ENCODE data around the gene THSD1.
"Not testable (repeated sequence)": the region's sequence is repeated elsewhere in the genome, so short reads cannot be mapped to it uniquely, and the experiment has no call there.

The THSD1 gene

DNA sequence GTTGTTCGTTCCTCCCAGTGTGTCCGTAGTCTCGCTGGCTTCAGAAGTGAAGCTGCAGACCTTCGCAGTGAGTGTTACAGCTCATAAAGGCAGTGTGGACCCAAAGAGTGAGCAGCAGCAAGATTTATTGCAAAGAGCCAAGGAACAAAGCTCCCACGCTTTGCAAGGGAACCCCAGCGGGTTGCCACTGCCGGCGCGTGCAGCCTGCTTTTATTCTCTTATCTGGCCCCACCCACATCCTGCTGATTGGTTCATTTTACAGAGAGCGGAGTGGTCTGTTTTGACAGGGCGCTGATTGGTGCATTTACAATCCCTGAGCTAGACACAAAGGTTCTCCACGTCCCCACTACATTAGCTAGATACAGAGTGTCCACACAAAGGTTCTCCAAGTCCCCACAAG, 1.5 kb upstream of the THSD1 start:
- not testable (repeated sequence) for DNase-seq

DNA sequence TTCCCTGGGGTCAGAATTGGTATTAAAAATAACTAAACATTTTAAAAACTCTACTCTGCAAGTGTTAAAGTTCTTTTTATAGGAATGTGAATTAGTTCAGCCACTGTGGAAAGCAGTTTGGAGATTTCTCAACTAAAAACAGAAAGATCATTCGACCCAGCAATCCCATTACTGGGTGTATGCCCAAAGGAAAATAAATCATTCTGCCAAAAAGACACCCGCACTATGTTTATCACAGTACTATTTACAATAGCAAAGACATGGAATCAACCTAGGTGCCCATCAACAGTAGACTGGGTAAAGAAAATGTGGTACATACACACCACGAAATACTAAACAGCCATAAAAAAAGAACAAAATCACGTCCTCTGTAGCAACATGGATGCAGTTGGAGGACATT, 657 bp upstream of the THSD1 start:
- no peak for DNase-seq

DNA sequence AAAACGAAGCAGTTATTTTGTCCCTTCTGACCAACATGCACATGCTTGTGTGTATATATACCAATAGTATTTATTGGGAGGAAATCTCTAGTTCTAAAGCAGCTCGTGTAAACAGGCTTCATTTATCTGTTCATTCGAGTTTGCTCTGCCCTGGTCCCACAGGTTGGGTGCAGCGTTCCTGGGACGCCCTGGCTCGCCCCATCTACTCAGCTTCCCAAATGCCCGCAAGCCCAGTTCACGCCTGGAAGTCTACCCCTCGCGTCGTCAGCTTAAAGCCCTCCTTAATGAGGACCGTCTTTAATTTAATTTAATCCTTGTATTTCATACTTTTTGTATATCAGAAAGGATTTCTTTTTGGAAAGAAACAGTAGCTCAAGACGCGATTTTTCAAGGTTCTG, 604 bp downstream of the THSD1 start:
- no peak for DNase-seq

DNA sequence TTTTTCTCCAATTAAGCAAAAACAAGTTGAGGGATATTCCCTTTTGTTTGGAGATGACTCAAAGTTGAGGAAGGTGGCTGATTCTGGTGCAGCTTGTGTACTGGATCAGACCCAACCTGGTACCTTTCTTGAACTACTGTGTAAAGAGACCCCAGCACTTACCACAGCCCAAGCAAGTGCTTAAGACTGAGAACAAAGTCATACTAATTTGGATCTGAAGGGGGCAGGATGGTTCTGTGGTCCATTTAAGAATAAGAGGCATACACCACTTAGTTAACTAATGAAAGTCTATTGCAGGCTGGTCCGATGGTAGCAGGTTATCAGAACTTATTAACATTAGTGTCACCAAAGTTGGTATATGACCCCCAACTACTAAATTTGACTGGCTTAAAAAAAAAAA, 6.3 kb downstream of the THSD1 start:
- DNase-seq, result peak; percentile 20

DNA sequence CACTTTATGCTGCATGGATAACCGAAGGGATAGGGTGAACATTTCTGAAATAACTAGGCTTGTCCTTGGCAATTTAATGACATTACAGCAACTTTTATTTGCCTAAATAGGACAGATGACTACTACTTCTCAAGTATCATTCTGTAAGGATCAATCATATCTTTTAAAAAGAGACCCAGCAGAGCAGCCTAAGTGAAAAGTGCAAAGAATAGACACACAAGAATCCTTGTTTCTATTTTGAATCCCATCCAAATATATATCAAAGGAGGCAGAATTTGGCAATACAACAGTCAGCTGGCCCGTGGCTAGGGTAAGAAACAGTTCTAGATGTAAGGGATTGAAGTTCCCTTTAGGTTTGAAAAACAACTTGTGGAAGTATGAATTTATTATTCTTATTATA, 6.9 kb downstream of the THSD1 start:
- DNase-seq, result no peak

DNA sequence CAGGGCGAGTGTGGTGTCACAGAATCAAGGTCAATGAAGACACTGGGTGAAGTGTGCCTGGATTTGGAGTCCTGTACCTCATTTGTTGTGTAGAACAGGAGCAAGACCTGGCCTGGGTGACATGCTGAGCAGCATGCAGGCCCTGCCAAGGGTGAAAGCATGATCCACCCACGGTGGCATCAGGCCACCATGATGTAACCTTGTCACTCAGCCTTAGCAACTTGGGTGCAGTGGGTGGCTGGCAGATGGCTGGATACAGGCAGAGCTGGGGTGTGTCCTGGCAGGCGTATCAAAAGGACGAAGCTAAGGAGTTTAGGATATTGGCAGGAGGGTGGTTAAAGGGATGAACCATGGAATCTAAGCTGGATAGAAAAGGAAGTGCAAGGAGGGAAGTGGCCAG, 10.3 kb downstream of the THSD1 start:
- no peak for DNase-seq

DNA sequence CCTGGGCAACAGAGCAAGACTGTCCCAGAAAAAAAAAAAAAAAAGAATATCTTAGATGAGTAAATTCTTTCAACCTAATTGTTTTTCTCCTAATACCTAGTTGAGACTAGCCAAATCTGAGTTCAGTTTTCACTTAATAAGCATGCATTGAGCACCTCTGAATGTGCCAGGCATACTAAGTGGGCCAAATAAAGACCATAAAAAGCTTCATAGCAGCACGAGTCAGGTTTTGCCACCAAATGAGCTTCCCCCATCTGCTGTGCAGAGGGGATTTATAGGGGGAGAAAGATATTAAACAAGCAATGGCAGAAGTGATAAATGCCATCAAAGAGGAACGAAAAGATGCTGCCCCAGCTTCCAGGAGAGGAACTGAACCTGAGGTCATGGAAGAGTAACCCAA, 11.4 kb downstream of the THSD1 start:
- DNase-seq, result no peak

DNA sequence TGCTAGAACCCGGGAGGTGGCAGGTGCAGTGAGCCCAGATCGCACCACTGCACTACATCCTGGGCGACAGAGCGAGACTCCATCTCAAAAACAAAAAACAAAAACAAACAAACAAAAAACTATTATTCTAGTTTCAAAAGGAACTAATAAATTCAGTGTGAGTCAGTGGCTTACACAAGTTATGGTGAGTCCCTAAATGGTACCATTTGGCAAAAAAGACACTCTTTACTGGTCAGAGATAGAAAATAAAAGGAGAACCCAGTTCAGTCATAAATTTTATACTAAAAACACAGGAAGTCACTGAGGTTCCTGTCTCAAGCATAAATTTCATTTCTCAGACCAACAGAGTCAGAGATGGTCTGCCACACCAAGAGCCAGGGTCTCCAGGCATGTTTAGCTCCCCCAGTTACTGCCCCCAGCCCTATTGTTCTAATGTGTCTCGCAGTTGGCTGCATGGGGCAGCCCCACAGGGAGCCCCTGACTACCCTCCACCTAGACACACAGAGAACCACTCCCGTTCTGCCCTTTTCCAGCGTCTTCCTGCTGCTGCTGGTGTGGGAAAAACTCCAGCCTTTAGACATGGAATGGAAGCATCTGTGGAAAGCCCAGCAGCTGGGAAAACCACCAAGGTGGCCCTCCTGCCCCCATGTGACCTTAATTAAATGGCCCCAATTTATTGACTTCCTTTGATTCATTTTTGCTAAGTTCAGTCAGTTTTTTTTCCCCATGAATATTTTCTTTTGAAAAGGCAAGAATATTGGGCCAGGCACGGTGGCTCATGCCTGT, 12.2 kb downstream of the THSD1 start:
- DNase-seq, result no peak

DNA sequence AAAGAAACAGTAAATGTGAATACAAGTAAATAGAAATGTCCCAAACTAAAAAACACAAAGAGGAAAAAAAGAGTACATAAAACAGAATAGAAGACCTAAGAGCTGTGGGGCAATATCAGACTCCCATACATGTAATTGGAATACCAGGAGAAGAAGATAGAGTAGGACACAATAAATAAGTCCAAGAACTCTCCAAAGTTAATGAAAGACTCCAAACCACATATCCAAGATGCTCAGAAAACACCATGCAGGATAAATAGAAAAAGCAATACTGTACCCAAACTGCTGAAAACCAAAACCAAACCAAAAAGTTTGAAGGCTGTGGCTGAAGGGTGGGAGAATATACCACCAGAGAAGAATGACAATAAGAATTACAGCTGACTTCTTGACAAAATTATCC, 18.3 kb downstream of the THSD1 start:
- no peak for DNase-seq

DNA sequence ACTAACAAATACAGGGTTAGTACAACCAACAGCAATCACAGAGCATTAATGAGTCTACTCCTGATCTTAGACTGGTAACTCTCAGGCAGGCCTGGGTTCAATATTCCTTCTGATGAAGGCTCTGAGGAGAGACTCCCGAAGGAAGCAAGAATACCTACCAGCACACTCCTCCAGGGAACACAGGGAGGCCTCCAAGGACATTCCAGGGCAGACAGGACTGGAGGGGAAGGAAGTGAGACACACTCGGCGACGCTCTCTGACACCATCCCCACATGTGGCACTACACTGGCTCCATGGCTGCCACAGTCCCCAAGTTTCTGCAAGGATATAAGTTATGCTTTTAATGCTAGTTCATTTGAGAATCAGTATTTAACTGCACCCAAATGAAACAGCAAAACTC, 20.1 kb downstream of the THSD1 start:
- no peak for DNase-seq

DNA sequence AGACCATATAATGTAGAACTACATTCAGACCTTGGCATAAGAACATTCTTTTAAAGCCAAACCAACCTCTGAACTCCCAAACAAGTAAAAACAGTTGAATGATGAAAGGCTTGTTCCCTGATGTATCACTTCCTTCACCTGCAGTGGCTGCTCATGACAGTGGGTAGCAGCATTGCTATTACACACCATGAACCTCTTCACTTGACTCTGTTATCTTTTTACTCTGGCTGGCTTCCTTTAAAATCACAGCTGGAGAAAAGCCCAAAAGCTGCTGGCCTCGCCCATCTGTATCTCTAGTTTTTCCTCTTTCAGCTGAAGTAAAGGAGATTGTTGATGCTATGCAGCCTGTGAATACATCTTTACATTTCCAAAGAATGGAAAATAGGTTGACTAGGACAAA, 22.6 kb downstream of the THSD1 start:
- peak; percentile 33 for DNase-seq

DNA sequence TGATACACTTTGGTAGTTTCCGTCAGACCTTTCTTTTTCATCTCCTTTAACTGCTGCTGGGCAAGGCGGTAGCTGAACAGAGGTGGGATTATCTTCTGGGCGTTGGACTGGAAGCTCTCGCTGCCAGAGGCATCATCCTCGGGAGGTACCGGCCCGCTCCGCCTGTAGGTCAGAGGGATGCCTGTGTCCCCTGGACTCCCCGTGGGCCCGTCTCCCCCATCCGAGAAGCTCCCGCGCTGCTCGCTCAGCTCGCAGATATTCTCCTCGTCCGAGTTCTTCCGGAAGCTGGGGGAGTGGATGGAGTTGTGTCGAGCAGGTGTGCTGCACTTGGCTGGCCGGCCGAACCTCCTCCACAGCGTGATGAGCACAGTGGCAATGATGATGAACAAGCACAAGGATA, 27.7 kb downstream of the THSD1 start:
- DNase-seq, result no peak

DNA sequence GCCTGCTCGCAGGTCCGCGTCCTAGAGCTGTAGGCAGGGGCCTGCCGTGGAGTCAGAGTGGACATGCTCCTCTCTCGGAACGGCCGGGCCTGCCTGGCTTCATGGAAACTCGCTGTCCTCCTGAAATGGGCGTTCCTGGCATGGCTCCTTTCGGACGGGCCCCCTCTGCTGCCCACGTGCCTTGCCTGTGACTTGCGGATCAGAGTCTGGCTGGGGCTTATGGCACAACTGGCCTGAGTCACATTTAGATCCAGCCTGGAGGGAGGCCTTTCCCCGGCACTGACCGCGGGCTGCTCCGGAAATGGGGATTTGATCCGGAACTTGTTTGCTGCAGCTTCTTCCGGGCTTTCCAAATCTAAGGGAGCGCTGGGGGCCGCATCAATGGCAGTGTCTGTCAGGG, 28.1 kb downstream of the THSD1 start:
- no peak for DNase-seq

DNA sequence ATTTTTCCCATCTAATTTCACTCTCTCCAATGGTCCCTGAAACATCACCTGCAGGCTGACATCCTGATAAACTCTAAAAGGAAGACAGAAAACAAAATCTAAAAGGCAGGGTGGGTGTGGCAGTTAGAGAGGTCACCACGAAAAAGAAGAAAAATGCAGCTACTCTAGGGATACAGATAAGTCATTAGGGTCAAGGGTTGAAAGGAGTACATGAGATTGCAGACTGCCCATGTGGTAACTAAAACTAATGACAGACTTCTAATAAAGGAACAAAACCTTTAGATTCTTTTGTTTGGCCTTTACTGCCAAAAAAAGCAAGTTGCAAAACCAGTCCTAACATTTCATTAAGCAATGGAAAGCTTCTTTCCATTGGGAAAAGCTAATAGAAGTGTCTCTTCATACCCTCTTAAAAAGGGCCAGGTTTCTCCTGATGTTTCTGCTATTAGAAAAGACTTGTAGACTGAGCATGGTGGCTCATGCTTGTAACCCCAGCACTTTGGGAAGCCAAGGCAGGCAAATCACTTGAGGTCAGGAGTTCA, 31.0 kb downstream of the THSD1 start:
- DNase-seq, result no peak

DNA sequence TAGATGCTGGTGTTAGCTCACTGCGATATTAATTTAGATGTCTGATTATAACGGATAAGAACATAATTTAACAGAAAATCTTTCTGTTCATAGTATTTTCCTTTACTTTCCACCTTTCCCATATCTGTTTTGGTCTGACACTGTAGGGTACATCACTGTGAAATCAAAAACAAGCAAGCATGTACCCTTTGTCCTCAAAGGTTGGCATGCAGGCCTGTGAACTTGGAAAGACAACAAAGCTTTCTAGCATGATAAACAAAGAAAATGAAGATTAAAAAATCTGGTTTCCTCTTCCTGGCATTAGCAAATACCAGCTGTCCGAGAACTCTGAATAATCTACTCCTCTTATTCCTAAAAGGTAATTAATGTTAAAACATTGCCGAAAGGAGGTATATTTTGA, 31.6 kb downstream of the THSD1 start:
- no peak for DNase-seq

DNA sequence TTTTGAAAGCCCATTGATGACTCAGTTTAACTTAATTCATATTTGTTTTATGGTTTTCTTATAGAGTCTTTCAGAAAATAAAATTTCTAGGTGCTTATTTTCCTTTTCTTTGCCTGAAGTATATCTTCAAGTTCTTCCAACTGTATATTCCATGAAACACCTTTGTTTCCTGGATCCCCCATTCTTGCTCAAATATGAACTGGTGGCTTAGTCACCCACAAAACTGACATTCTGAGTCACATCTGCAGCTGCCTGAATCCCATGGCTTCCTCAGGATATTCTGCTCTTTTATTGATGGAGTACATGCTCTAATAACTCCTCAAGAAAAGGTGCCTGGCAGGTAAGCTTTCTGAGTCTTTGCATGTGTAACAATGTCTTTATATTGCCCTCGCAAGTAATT, 32.7 kb downstream of the THSD1 start:
- not testable (repeated sequence) for DNase-seq

DNA sequence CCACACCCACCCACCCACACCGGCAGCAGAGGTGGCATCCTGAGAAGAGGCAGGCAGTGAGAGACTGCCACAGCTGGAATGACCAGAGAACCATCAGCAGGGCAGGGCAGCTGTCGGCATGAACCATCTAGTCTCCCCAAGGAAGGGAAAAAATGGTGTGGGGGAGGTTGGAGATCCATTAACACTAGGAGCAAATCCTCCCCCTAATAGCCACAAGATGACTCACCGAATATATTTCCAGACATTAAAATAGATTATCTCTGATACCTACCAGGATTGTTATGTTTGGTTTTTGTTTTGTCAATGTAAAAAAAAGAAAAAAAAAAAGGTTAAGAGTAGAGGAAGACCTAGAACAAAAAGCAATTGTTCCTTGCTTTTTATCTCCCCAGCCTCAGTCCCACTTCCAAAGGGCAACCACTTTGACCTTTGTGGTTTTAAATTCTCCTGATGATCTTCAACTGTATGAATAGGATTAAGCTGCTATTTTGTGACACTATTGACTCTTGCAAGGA, 34.2 kb downstream of the THSD1 start:
- DNase-seq, result peak; percentile 45

DNA sequence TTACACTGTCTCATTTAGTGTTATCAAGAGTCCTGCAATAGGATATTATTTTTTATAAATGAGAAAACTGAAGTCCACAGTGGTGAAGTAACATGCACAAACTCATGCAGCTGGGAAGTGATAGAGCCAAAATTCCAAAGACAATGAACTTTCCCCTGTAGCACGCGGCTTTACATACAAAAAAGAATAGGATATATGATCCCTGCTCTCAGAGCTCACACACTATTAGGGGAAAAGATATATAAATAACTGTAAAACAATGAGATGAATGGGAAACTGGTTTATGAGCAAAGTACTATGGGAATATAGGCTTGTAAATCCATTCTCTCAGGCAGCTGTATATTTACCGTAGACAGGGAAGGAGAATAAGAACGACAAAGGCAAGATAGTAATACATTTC, 39.7 kb downstream of the THSD1 start:
- DNase-seq, result no peak

DNA sequence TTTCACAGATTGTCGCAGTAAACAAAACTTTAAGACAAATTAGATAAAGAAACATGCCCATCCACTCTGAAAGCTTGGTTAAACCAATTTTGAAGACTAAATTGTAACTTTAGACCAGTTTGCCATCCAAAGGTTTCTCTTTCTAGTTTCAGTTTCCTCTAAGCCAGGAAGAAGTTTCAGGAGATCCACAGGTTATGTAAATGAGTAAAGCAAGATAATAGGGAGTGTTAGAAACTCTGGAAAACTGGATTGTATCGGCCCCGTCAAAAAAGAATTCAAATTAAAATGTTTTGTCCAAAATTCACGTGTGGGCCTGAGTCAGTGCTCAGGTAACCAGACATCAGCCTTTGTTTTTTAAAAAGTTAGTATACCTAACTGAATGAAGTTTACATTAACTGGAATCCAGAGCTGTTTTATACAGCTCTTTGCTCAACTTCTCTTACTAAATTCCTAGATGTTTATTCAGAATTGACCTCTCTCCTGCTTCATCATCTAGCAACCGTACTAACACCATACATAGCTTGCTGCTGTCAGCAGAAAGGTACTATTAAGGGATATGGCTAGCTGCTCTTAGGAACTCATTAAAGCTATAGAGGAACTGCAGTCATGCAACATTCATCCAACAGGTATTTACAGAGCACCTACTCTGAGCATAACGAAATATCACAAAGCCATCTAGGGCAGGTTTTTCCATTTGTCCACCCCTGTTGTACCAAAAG, 43.6 kb downstream of the THSD1 start:
- DNase-seq, result not testable (repeated sequence)

DNA sequence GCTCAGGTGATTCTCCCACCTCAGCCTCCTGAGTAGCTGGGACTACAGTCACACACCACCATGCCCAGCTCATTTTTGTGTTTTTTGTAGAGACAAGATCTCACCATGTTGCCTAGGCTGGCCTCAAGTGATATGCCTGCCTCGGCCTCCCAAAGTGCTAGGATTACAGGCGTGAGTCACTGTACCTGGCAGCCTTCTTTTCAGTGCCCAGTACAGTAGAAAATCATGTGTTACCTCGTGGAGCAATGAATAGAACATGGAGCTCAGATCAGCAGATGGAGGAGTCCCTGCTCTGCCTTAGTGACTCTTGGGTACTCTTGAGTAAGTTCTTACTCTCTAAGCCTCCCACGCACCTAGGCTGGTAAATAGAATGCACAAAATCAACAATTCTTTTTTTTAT, 44.7 kb downstream of the THSD1 start:
- DNase-seq, result no peak

DNA sequence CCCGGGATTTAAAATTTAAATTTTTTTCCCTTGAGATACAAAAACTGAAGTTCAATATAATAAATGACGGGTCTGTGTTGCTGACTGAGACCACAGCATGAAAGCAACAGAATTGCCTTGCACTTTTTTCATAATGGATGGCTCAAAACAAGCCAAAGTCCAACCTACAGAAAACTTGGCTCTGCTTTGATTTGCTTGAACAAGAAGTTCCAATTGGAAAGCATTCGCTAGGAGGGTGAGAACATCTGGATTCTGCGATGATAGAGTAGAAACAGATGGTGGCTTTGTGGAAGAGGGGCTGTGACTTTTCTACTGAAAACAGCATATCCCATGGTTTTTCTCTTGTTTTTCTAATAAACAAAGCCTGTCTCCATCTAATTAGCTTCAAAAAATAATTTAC, 46.4 kb downstream of the THSD1 start:
- no peak for DNase-seq

DNA sequence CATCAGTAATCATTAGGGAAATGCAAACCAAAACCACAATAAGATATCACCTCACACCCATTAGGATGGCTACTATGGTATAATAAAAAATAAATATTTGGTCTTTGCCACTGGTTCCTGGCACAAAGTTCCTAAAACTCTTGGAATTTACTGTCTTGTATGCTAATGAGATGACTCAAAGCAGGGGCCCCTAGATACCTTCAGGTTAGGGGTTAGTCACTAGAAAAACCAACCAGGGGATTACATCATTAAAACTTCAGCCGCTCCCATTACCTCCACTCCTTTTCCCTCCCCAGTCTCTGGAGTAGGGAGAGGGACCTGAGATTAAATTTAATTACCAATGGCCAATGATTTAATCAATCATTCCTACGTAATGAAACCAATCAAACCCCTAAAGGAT, 49.6 kb downstream of the THSD1 start:
- DNase-seq, result no peak

DNA sequence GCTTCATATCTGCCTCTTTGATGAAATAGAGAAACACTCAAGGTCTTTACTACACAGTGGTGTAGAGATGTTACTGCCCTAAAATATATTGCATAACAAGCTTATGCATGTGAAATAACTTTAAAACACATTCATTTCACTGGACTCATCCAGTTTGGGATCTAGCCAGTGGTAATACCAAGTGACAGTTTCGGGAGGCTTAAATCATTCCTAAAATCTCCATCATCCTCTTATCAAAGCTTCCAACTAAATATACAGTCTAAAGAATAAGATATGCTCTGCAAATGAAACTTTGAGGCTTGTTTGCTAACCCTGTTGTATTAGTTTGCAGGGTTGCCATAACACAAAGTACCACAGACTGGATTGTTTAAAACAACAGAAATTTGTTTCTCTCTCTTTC, 52.8 kb downstream of the THSD1 start:
- no peak for DNase-seq

All from OCI-M1 (cell line).